Measurements from ENCODE around the gene CD320.
A peak's percentile ranks its signal among the peaks of the same experiment; 100 is the strongest.
"Not testable (repeated sequence)": the region's sequence is repeated elsewhere in the genome, so short reads cannot be mapped to it uniquely, and the experiment has no call there.

The CD320 gene

DNA sequence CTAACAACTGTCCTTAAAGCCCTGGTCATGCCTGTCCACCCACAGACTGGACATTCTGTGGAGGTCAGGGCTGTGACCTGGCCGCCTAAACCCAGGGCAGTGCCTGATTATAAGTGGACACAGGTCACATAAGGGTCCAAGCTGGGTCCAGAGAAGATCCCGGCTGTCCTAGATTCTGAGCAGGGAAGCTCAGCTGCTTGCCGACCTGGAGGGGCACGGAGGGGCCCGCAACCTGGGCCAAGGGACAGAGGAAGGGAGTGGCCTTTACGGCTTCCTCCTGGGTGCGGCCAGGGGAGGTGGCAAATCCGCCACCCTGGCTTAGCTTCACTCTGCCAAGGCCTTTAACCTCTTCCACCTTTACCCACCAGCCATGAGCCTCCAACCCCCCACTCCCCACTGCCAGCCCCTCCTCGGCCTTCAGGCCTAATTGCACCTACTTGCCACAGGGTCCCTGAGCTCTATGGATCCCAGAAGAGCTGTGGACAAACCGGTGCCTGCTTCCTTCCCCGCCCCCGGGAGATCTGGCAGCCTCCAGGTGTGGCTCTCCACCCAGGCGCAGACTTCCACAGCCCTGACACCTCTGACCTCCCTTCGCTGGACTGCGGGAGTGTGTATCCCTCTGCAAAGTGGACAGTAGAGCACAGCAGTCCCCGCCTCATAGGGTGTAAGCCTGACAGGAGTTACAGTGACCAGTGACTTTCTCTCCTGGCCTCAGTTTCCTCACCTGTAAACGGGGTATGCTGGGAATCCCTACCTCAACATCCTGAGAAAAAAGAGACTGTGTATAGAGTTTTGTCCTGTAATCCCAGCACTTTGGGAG lies 1.7 kb downstream of the CD320 start:
- DNase-seq = no peak

DNA sequence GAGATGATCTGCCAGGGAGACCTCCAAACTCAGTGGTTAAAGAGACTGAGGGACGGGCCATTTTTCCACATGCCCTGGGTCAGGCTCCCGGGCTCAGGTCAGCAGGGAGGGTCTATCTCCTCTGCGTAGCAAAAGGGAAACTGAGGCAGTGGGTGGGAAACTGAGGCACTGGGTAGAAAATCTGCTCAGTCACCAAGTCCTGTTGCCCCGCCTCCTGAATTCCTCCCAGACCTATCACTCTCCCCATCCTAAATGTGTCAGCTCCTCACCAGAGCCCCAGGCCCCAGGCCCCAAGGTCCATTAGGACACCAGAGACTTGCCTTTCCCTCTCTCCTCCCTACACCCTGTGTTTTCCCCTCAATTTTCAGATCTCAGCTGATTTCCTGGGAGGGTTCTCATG lies 2.4 kb downstream of the CD320 start:
- no peak for DNase-seq

DNA sequence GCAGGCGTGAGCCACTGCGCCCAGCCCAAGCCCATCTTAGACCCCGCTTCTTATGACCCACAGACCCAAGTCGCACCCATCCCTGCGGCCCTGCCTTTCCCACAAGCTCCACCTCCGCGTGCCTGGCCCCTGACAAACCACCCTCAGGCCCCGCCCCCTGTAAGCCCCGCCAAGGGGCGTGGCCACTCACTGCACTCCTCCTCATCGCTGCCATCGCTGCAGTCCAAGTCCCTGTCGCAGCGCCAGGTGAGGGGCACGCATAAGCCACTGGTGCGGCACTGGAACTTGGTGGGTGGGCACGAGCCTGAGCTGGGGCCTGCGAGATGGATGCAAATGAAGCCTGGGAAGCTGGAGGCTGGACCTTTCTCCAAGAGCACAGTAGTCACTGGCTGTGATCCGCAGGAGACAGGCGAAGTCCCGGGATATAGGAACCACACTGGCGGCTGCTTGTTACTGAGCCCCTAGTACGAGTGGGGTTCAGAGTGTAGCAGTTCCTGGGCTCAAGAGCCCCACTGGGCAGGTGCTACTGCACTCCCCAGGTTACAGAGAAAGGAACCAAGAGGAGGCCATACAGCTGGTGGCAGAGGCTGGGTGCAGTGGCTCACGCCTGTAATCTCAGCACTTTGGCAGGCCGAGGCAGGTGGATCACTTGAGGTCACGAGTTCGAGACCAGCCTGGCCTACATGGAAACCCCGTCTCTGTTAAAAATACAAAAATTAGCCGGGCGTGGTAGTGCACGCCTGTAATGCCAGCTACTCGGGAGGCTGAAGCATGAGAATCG lies 3.1 kb downstream of the CD320 start:
- DNase-seq = no peak

DNA sequence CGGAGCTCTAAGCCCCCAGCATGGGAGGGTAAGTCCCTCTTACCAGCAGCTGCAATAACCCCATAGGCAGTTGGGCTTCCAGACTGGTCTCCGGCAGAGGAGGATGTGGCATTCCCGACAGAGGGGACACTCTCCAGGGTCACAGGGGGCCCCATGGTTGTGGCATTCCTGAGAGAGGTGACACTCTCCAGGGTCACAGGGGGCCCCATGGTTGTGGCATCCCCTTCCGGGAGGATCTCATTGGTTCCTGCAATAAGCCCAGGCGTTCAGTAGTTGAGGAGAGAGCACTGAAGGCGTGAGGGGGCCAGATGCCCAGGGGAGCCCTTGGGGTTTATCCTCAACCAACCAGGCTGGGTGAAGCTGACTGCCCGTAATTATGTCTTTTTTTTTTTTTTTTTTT lies 5.4 kb downstream of the CD320 start:
- DNase-seq = no peak

DNA sequence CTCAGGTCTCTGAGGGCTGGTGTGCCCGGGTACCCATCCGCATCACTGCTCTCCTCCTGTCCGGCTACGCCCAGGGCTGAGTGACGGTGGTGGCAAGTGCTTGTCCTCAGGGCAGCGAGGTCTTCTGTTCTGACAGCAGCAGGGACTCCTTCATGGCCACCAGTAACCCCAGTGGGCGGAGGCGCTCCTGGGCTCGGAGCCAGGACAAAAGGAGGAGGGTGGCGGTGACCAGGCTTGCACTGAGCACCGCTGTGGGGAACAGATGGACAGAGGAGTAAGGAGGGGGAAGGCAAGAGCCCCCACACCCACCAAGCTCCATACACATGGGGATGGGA lies 5.8 kb downstream of the CD320 start:
- DNase-seq = no peak

DNA sequence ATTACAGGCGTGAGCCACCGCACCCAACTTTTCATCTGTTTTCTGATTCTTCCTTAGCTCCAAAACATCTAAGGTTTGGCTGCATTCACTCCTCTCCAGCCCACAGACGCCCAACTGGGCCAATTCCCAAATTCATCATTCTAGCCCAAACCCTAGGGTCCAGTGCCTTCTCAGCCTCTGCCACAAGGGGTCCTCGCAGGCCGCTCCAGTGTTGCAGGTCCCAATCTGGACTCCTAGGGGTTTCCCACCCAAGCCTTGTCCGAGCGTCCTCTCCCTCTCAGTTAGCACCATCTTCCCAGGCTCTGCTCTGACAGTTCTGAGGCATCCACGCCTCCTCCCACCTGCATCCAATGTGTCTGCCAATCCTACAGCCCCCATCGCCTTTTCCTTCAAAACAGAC lies 16.8 kb downstream of the CD320 start:
- DNase-seq = not testable (repeated sequence)

DNA sequence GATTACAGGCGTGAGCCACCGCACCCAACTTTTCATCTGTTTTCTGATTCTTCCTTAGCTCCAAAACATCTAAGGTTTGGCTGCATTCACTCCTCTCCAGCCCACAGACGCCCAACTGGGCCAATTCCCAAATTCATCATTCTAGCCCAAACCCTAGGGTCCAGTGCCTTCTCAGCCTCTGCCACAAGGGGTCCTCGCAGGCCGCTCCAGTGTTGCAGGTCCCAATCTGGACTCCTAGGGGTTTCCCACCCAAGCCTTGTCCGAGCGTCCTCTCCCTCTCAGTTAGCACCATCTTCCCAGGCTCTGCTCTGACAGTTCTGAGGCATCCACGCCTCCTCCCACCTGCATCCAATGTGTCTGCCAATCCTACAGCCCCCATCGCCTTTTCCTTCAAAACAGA lies 31.6 kb downstream of the CD320 start:
- not testable (repeated sequence) for DNase-seq

DNA sequence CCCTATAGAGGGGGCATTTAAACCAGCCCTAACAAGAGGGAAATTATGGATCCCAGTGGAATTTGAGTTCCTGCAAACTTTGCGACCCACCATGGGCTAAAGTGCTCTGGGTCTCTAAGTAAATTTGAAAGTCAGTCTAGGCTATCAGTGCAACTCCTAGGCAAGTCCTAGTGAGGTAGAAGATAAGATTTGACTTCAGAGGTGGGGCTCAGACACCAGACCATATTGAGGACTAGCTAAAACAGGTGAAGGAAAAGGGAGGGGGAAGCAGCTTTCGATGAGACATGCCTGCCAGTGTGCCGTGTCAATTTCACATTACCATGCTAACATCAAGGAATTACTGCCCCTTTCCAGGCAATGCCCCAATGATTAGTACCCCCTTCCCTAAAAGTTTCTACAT lies 38.4 kb downstream of the CD320 start:
- DNase-seq = no peak

DNA sequence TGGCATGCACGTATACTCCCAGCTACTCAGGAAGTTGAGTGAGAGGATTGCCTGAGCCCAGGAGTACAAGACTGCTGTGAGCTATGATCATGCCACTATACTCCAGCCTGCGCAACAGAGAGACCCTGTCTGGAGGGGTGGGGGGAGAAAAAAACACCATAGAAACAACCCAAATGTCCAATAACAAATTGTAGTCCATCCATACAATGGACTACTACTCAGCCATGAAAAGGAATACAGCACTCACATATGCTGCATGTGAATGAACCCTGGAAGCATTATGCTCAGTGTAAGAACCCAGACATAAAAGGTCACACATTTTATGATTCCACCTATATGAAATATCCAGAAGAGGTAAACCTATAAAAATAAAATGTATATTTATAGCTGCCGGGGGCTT lies 42.3 kb downstream of the CD320 start:
- DNase-seq = no peak

DNA sequence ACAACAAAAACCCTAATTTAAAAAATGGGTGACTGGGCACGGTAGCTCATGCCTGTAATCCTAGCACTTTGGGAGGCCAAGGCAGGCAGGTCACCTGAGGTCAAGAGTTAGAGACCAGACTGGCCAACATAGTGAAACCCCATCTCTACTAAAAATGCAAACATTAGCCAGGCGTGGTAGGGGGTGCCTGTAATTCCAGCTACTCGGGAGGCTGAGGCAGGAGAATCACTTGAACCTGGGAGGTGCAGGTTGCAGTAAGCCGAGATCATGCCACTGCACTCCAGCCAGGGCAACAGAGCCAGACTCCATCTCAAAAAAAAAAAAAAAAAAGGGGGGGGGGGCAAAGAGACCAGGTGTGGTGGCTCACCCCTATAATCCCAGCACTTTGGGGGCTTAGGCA lies 43.9 kb downstream of the CD320 start:
- DNase-seq = not testable (repeated sequence)

DNA sequence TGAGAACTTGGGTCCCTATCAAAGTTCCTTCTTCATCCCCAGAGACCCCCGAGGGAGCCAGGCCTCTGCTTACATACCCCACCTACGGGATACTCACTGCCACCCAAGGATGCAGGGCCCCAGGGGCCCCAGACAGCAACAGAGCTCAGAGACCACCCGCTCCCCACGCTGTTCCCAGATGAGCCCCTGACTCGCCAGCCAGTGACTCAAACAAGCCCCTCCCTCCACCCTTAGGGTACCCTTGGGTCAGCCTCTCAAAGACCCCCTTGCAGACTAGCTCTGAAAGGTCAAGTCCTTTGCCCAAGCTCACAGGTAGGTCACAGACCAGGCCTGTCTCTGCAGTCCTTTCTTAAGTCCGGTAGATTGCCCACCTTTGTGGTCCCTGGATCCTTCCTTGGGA lies 45.7 kb downstream of the CD320 start:
- DNase-seq = no peak

DNA sequence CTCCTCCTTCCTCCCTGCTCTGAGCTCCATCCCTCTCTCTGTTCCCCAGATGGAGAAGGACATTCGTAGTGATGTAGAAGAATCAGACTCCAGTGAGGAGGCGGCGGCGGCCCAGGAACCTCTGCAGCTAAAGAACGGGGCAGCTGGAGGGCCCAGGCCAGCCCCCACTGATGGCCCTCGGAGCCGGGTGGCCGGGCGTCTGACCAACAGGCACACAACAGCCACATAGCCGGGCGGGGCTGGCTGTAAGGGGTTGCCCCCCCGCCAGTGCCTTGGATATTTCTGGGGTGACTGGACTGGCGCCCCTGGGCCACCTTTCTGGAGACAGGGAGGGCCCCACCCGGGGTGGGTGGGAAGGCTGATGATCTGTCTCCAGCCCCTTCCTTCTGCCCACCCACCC lies 46.3 kb downstream of the CD320 start:
- DNase-seq = no peak

DNA sequence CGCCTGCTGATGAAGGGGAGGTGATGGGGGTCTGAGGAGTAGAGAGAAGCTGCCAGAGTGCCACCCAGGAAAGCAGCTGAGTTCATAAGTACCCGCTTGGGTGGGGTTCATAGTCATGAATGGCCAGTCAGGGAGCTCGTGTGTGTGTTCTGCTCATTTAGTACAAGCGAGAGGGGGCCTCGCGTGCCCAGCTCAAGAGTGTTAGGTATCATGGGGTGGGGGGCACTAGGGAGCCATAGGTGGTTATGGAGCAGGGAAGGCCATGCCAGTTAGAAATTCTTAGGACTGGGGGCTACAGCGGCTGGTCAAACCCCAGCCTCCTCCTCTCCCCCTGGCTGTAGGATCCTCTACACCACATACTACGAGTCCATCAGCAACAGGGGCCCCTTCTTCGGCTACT lies 46.8 kb downstream of the CD320 start:
- no peak for DNase-seq

DNA sequence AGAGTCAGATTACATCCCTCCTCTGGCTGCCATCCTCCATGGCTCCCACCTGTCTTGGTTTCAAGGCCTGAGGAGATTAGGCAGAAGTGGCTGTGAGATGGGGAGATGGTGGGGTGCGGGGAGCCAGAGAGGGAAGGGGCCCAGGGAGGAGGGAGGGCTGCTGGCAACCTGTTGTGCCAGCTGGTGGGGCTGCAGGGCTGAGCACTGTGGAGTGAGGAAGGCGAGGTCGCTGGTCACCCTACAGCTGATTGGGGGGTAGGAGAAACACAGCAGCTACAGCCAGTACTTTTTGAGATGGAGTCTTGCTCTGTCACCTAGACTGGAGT lies 48.3 kb downstream of the CD320 start:
- DNase-seq = no peak

DNA sequence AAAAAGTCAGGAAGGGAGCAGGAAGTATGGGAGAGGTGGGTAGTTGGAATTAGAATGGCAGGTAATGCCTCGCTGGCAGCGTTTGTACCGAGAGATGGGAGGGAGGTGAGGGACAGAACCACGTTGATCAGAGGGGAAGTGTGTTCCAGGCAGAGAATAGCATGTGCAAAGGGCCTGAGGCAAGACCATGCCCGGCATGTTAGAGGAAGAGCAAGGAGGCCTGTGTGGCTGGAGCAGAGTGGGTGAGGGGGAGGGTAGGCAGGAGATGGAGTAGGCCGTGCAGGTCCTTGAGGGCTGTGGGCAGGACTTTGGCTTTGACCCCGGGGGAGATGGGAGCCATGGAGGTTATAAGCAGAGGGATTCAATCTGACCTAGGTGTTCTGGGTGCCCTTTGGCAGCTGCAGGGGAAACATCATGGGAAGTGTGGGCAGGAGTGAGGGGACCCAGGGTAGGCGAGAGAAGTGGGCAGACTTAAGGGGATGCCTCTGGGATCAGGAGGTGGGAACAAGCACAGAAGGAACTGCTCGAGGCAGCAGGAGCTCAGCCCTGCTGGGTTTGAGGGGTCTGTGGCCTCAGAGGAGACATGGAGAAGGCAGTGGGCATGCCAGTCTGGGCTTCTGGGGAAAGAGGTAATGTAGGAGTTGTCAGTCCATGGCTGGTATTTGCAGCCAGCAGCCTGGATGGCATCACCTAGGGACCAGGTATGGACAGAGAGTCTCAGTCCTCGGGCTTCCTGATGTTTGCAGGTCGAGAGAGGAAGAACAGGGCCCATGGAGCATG lies 48.8 kb downstream of the CD320 start:
- DNase-seq = no peak

DNA sequence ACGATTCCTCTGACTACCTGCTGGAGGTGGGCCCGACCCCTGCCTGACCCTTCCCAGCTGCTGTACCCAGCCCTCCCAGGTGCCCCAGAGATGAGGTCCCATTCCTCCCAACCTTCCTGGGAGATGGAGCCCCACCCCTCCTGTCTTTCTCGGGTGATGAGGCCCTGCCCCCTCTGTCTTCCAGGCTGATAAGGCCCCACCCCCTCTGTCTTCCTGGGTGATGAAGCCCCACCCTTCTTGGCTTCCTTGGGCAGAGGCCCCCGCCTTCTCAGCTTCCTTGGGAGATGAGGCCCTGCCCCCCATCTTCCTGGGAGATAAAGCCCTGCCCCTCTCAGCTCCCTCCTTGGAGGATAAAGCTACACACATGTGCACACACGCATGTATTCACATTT lies 51.1 kb downstream of the CD320 start:
- no peak for DNase-seq

DNA sequence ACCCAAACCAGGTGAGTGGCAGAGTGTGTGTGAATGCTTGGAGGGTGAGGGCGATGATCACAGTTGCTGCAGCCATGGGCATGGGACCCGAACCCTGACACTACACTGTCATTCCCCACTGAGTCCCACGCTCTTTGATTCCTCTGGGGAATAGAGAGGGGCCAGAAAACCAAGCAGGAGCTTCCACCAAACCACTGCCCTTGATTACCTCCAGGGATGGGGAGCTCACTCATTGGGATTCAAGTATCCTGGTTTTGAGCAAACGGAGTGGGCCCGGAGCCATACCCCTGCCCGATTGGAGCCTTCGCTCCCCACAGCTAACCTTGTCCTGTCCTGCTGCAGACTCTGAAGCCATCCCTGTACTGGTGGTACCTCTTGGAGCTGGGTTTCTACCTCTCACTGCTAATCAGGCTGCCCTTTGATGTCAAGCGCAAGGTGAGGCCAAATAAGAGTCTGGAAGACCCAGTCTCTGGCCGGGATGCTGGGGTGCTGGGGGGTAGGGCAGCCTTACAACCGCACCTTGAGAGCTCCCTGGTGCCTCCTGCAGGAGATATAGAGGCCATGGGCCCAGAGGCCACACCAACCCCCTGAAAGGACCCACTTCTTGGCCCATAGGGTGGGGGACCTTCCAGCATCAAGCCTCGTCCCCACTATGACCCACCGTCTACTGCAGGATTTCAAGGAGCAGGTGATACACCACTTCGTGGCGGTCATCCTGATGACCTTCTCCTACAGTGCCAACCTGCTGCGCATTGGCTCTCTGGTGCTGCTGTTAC lies 51.7 kb downstream of the CD320 start:
- no peak for DNase-seq

DNA sequence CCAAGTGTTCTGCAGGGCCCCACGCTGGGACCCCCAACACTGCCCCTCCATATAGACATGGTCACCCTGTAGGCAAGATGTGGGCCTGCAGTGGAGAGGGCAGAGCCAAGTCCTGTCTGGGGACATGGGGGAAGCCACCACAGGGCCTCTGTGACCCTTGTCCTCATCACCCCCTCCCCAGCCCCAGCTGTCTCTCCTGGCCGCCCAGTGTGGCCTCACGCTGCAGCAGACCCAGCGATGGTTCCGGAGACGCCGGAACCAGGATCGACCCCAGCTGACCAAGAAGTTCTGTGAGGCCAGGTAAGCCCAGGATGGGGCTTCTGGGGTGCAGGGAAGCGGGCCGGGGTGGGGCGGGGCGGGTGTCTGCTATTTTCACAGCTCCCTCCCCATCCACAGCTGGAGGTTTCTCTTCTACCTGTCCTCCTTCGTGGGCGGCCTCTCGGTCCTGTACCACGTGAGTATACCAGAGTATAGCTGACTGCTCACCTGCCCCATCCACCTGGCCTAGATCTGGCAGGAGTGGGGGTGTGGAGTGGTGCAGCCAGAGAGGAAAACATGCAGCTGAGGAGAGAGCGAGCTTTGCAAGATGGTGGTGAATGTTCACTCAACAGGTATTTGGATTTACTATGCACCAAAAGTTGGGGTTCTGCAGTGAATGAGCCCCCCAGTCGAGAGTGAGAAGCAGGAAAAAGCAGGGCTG lies 52.6 kb downstream of the CD320 start:
- no peak for DNase-seq

DNA sequence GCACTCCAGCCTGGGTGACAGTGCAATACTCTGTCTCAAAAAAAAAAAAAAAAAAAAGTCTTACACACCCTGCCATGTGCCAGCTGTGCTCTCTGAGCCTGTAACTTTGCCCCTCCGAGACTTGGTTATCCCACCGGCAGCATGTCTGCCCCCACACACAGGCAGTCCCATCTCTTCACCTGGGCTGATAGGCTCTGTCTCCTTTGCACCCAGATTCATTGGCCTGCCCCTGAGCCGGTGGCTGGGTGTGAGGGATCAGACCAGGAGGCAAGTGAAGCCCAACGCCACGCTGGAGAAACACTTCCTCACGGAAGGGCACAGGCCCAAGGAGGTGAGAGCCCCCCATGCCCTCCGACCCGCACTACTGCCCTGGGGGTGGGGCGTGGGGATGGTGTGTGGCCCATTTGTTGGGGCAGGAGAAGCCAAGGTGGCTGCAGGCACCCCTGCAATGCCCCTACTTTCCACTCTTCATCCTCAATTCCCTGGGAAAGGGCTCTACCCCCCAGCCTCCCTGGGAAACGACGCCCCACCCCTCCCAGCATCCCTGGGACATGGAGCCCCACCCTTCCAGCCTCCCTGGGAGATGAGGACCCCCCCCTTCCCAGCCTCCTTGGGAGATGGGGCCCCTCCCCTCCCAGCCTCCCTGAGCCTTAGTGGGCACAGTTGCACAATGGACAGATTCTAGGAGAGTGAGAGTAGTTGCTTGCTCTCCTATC lies 53.7 kb downstream of the CD320 start:
- DNase-seq = no peak

DNA sequence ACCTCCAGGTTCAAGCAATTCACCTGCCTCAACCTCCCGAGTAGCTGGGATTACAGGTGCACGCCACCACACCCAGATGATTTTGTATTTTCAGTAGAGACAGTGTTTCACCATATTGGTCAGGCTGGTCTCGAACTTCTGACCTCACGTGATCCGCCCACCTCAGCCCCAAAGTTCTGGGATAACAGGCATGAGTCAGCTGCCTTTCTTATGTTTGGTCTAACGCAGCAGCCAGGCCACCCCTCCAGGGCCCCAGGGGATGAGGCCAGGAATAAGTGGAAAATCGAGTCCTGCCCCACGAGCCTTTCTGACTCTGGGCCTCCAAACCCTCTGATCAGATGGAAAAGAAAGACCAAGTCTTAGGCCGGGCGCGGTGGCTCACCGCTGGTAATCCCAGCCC lies 54.5 kb downstream of the CD320 start:
- DNase-seq = no peak

DNA sequence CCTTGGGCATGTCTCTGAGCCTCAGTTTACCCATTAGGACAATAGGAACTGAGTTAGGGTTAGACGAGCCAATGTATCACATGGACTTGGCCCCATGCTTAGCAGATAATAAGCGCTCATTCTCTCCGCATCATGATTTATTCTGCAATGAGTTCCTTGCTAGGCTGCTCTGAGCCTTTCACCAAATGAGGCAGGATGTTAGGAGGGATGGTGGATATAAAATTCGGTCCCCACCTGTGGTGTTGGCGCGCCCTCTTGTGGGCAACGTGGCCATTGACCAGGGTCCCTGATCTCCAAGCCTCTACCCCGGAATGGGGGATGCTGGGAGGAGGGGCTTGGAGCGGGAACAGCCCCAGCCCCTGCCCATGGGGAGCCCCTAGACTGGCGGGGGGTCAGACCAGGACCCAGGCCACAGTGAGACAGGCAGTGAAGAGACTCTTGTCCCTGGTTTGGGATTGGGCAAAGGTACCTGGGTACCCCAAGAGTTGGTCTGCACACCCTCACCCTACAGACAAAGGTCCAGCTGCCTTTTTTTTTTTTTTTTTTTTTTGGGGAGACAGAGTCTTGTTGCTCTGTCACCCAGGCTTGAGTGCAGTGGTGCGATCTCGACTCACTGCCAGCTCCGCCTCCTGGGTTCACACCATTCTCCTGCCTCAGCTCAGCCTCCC lies 55.1 kb downstream of the CD320 start:
- DNase-seq = peak; percentile 37
